ENCODE measurements around the gene ACD.

DNA sequence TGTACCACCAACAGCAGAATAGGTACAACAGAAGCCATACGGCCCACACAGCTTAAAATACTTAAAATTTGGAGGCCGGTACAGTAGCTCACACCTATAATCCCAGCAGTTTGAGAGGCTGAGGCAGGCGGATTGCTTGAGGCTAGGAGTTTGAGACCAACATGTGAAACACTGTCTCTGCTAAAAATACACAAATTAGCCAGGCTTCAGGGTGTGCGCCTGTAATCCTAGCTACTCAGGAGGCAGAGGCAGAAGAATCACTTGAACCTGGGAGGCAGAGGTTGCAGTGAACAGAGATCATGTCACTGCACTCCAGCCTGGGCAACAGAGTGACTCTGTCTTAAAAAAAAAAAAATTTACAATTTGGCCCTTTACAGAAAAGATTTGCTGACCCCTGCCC lies 42.1 kb upstream of the ACD start:
- TF ChIP-seq POLR2A (IDR thresholded peaks at IDR 0.05), result no peak
- TF ChIP-seq, protein P1, sequence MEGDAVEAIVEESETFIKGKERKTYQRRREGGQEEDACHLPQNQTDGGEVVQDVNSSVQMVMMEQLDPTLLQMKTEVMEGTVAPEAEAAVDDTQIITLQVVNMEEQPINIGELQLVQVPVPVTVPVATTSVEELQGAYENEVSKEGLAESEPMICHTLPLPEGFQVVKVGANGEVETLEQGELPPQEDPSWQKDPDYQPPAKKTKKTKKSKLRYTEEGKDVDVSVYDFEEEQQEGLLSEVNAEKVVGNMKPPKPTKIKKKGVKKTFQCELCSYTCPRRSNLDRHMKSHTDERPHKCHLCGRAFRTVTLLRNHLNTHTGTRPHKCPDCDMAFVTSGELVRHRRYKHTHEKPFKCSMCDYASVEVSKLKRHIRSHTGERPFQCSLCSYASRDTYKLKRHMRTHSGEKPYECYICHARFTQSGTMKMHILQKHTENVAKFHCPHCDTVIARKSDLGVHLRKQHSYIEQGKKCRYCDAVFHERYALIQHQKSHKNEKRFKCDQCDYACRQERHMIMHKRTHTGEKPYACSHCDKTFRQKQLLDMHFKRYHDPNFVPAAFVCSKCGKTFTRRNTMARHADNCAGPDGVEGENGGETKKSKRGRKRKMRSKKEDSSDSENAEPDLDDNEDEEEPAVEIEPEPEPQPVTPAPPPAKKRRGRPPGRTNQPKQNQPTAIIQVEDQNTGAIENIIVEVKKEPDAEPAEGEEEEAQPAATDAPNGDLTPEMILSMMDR (IDR thresholded peaks at IDR 0.05 in 8 of 11, conservative IDR thresholded peaks at IDR 0.05 in 3 of 11), result no peak
- no peak for TF ChIP-seq POLR2AphosphoS5 (IDR thresholded peaks at IDR 0.05)

Data from spleen (tissue), 7 donors.